Left kidney (tissue), 2 donors: ENCODE measurements around the gene FBXO34. TPM values are rescaled to one million over a fixed set of nuclear protein-coding genes. Genes with fewer than 3 reads are reported as not detected.
"Not testable (repeated sequence)": the region's sequence is repeated elsewhere in the genome, so short reads cannot be mapped to it uniquely, and the experiment has no call there.

ENCODE experiments used
- DNase-seq: peaks from one replicate; pipeline ENCODE4 v3.0.0-alpha.2; 2013
- polyA plus RNA-seq: library from polyadenylated mRNA; unstranded; fragments of 120-200 nt; gene quantifications from one replicate; pipeline ENCODE4 v1.2.1, GENCODE V29; 2013; ENCODE audit not compliant: insufficient read length

The FBXO34 gene
- polyA plus RNA-seq, 1 donor = 39.7 TPM

DNA sequence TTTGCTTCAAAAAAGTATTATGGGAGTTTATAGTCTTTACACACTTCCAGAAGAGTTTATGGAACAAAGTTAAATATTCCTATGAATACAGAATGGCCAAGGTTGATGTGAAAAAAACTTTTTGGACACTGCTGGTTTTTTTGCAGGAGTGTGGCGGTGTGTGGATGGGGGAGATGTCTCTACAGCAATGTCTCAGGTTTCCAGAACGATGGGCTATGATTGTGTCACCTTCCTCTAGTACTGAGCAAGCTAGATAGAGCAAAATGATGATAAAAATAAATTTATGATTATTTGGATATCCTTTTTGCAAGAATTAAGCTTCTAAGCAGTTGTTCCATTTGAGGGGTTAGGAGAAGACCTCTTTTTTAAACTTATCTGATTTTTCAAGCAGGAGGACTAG is 37.9 kb downstream of the FBXO34 start:
- no peak for DNase-seq

DNA sequence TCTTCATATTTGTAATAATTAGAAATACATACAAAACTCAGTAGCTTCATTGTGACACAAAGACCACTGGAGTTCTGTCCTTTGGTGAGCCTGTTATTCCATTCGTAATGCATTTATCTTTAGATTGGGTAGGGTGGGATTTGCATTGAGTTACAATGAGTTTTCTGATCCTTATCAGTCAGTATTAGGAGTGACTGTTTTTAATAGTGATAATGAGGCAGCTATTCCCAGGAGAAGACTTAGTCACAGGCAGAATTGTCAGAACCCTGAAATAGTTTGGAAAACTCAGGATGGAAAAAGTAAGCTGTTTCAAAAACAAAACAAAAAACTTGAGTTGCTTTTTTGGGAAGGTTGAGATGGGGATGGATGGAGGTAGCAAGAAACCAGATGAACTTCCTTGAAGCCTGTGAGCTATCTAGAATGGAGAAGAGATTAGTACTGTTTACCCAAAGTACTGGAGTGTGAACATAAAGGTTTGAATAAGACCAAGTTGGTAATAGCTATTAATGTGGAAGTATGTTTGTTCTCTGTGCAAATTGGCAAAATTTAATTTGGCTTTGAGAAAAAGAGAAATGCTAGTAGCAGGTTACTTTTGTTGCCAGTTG is 38.6 kb downstream of the FBXO34 start:
- DNase-seq = no peak

DNA sequence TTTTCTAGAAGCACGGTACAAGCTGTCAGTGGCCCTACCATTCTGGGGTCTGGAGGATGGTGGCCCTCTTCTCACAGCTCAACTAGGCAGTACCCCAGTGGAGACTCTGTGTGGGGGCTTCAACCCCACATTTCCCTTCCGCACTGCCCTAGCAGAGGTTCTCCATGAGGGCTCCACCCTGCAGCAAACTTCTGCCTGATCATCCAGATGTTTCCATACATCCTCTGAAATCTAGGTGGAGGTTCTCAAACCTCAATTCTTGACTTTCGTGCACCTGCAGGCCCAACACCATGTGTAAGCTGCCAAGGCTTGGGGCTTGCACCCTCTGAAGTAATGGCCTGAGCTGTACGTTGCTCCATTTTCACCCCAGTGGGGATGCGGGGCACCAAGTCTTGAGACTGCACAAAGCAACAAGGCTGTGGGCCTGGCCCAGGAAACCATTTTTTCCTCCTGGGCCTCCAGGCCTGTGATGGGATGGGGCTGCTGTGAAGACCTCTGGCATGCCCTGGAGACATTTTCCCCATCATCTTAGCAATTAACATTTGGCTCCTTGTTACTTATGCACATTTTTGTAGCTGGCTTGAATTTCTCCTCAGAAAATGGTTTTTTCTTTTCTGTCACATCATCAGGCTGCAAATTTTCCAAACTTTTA is 41.3 kb downstream of the FBXO34 start:
- DNase-seq = not testable (repeated sequence)

DNA sequence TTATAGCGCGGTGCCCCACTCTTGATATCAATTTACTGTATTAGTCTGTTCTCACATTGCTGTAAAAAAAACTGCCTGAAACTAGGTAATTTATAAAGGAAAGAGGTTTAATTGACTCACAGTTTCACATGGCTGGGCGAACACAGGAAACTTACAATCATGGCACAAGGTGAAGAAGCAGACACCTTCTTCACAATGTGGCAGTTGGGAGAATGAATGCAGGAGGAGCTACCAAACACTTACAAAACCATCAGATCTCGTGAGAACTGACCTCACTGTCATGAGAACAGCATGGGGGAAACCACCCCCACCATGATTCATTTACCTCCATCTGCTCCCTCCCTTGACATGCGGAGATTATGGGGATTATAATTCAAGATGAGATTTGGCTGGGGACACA is 42.3 kb downstream of the FBXO34 start:
- DNase-seq = no peak

DNA sequence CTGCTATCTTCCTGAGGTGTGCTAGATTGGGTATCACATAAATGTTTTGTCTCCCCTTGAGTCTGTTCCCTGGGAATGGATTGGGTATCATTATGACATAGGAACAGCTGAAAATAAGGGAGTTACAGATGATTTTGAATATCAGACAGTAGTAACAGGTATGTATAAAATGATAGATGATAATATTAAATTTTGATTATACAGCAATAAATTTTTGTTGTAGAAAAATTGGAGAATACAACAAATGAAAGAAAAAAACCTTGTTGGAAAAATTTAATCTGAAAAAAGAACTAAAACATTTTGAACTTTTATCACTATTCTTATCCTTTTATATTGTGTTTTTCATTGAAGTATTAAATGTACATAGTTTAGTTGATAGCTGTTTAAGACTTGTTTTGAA is 43.2 kb downstream of the FBXO34 start:
- DNase-seq = no peak

DNA sequence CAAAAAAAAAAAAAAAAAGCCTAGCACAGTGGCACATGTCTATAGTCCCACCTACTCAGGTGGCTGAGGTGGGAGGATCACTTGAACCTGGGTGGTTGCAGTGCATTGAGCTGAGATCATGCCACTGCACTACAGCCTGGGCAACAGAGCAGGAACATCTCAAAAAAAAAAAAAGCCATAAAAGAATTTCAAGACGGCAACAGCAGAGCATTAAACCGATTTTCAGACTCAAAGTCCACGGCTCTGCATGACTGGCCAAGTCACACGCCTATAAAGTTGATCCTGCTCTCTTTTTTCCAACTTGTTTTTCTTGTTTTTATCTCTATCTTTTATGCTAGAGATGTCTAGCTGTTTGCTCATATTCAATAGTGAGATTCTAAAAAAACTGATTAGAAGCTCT is 45.3 kb downstream of the FBXO34 start:
- no peak for DNase-seq

DNA sequence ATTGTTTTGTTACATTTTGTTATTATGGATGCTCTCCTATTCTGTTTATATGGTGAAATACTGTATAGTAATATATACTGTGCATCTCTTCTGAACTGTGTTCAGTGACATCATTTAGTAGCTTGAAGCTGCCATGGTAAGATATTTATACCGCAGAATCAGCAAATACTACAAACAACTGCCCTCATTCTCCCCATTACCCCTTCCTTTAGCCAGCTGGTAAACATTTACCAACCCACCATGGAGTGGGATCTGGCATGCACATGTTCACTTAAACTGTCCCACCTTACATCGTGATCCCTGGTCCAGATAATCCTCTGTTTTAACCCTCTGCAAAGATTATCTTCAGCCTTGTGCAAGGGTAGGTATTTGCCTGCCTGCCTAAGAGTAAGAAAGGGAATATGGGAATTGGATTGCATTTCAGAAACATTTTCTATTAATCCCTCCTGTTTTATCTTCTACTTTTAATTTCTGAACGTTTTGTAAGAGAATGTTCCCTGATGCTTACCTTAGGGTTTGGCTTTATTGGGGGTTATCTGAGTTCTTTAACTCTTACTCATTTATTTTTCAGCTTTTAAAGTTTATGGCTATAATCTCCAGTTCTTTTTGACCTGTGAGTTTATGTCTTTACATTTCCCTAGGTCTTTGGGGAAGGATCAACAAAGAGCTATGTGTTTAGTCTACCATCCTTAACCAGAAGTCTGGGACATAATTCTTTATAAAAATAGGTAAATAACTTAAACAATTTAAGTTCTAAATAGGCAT is 46.5 kb downstream of the FBXO34 start:
- DNase-seq = no peak

DNA sequence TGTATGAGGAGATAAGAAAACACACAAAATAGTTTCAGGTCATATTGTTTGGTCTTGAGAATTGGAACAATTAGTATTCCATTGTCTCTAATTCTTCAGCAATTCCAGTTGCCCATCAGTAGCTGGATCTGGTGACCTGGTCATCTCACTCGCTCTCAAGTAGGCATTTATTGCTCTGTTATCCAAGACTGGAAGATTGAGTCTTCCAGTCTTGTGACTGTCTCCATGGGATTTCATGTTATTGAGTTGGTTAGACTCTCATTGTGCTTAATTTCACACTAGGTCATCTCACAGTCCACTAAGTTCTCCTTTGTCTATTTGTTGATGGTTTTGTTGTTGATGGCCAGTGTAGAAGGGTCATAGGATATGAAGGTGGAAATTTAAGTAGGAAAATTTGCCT is 47.5 kb downstream of the FBXO34 start:
- no peak for DNase-seq

DNA sequence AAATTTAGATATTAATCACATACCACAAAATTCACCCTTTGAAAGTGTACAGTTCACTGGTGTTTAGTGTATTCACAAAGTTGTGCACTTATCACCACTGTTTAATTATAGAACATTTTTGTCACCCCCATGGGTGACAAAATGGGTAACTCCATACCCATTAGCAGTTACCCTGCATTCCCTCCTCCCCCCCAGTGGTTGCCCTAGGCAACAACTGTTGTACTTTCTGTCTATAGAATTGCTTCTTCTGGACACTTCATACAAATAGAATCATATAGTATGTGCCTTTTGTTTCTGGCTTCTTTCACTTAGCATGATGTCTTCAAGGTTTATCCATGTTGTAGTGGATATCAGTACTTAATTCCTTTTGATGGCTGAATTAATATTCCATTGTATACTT is 52.7 kb downstream of the FBXO34 start:
- DNase-seq = no peak

DNA sequence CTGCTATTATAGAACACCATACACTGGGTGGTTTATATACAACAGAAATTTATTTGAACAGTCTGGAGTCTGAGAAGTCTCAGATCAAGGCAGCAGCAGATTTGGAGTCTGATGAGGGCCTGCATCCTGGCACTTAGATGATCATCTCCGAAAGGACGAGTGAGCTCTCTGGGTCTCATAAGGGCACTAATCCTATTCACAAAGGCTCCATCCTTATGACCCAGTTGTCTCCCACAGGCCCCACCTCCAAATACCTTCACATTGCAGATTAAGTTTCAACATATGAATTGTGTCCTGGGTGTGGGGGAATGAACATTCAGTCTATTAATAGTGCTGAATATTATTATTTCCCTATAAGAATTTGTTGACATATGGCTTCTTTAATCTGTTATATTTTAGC is 53.6 kb downstream of the FBXO34 start:
- DNase-seq = no peak

DNA sequence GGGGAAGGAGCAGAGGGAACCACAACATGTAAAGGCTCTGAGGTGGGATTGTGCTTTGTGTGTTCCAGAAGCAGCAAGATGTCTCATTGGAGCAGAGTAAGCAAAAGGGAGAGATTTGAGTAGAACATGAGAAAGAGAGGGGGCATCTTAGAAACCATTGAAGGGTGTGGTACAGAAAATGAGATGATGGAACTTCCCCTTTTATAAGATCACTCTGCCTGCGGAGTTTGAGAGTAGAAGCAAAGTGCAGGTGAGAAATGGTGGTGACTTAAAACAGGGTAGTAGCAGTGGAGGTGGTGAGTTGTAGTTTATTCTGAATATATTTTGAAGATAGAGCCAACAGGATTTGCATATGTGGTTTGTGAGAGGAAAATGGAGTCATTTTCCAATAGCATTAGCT is 56.0 kb downstream of the FBXO34 start:
- DNase-seq = no peak

DNA sequence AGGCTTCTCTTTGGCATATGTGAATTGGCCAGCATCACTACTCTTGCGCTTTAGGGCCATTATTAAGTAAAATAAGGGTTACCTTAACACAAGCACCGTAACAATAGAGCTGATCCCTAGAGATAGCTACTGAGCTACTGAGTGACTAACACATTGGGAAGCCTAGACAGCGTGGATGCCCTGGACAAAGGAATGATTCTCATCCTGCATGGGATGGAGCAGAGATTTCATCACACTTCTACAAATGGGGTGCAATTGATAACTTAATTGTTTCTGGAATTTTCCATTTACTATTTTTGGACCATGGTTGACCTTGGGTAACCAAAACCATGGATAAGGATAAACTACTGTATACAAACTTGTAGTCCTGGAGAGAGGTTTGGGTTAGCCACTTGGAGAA is 57.1 kb downstream of the FBXO34 start:
- DNase-seq = no peak

DNA sequence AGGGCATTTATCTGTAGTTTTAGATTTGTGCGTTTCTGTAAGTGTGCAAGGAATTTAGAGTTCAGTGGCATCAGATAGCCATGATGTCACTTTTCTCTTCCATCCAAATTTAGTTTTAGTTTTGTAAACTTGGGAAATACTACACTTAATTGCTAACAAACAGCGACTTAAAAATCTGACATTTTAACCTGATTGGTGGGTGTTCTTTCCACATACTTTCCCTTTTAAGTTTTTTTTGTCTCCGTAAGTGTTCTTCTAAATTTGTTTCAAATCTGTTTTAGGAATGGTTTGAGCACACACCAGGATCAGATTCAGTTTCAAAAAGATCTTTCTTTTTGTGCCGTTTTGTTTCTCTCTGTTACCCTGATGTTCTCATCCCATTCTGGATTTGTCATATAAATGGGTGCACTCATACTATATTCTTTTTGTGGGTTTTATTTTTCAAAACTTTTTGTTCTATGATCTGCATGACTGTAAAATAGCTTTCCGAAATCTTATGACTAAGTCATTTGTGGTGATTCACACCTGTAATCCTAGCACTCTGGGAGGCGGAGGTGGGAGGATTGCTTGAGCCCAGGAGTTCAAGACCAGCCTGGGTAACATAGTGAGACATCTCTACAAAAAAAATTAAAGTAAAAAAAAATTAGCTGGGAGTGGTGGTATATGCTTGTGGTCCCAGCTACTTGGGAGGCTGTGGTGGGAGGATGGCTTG is 58.9 kb downstream of the FBXO34 start:
- DNase-seq = no peak

DNA sequence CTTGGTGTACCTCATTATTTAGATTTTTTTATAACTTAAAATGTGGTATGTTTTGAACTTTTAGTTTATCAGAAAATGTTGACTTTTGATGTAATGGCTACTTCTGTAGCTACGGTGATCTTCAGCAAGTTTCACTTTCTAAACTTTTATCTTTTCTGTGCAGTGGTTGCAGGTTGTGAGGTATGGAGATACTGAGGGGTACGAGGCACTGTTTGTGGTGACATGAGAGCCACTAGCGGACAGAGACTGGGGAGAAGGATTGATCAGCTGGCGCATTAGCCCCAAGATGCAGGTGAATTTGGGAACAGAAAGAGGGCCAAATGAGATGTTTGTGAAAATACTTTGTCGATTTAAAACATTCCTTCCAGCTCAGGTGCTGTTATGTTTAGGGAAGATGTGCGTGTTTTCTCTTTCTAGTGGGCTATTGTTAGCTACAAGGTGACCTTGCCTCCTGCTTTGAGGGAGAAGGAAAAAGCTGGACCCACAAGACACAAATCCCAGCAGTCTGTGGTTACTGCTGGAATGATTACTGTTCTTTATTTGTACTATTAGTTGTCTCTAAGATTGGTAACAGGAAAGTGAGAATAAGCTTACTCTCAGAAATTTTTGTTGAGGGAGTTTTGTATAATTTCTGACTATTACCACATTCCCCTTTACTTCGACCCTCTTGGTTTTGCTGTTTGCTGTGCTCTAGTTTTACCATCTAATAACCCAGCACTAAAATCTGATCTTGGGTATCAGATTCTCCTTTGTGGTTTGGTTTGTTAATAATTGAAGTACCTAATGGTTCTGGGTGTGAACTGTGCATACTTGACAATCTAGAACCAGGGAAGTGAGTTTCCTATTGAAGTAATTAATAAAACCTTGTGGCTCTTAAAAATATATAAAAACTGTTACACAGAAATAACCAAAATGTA is 61.7 kb downstream of the FBXO34 start:
- DNase-seq = no peak

DNA sequence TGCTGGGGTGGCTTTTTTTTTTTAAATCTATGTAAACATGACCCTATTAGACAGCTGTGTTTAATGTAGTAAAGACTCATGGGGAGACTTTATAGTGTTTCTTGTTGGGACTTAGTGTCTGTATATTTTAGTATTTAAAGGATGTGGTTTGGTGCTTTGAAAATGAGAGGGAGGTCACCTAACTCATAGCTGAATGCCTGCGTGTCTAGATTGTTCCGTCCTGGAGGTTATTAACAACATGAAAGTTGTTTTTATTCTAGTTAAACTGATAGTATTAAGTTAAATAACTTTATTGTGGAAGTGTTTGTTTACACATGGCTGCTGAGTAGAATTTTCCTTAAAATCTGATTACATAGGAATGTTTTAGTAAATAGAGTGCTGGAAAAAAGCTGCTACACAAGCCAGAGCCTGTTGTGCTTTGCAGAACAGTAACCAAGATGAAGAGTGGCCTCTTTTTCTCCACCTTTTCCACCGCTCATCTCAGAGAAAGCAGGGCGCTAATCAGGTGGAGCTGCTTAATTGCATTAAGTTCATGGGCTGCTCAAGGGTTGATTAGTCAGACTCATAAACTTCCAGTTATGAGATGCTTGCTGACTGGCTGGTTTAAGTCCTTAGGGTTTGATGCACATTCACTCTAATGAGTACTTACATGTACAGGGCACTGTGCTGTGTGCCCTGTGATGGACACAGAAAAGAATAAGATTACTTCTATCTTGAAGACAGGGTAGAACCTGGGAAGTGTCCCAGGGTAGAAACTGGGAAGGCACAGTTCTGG is 62.7 kb downstream of the FBXO34 start:
- DNase-seq = no peak

DNA sequence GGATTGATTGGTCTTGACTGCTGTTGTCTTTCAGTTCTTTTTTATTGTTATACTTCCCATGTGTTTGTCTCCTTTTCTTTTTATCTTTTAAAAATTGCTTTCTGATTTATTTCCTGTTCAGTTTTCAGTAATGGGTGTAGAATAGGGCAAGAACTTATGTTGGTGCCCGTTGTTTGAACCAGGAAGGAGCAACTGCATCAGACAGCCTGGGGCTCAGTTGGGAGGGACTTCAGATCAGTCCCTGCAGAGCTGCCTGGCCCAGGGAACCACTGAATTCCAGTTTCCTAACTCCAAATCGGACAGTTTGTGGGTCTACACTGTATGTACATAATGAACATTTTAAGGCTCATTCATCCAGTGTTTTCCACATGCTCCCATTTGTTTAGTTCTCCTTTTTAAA is 64.9 kb downstream of the FBXO34 start:
- no peak for DNase-seq

DNA sequence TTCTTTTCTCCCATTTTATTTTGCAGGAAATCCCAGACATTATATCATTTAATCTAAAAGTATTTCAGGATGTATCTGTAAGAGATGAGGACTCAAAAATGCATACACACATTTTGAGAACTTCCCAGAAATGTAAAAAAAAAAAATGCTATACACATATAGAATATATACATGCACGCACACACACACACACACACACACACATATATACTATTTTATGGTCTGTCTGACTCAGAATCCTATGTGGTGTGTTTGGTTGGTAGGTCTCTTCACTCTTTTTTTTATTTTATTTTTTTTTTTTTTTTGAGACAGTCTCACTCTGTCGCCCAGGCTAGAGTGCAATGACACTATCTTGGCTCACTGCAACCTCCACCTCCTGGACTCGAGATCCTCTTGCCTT is 65.5 kb downstream of the FBXO34 start:
- DNase-seq = no peak

DNA sequence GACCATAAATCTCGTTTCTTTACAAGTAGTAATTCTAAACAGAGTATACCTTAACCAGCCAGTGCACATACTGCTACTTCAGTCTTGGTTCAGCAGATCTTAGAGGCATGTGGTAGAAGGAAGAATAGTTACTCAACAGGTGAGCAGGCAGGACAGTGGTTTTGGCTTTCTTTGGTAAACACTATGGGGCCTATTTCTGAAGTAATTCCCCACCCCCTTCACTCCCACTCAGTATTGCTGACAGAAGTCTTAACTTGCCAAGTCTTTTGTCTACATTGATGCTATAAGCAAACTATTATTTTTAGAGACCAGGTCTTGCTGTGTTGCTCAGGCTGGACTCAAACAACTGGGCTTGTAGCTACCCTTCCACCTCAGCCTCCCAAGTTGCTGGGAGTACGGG is 68.5 kb downstream of the FBXO34 start:
- DNase-seq = no peak

DNA sequence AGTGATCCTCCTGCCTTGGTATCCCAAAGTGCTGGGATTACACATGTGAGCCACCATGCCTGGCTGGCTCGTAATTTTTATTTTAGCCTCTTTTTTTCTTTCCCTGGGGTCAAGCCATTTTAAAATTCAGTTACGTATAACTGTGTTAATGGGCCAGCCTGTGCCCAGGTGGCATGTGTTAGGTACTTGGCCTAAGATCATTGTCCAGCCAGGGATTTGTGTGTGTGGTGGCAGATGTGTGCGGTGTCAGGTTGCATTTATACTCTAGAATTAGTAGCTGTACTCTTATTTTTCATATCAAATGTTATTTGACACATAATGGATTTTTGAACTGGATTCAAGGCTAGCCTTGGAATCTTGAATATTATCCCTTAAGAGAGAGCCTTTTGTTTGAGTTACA is 69.3 kb downstream of the FBXO34 start:
- no peak for DNase-seq

DNA sequence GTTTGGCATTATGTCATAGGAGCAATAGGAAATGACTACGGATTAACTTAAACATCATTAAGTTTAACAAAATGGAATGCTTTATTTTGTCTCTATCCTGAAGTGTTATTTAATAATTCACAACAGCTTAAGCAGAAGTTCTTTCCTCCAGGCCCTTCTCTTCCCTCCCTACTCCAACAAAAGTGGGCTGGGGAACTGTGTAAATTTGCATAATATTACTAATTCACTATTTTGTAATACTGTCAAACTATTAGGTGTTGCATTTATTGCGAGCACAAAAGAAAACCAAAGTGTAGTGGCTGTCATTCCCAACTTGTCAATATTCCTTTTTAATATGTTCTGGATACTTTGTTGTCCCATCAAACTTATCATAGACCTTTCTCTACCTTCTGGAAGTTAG is 70.6 kb downstream of the FBXO34 start:
- DNase-seq = no peak

DNA sequence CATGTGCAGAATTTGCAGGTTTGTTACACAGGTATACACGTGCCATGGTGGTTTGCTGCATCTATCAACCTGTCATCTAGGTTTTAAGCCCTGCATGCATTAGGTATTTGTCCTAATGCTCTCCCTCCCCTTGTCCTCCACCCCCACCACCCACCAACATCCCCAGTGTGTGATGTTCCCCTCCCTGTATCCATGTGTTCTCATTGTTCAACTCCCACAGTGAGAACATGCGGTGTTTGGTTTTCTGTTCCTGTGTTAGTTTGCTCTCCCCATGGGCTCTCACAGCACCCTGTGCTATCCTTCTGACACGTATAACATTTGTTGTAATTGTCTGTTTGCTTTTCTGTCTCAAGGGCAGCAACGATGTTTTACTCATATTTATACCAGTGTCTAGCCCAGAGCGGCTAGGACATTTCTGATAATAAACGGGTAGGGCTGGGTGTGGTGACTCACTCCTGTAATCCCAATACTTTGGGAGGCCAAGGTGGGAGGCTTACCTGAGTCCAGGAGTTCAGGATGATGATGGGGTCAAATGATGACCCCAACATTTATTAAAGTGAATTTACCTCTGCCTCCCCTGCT is 73.5 kb downstream of the FBXO34 start:
- DNase-seq = not testable (repeated sequence)
